HPDE6-E6E7 (cell line): Measurements from ENCODE around the gene ST6GALNAC3.
"Not testable (repeated sequence)": the region's sequence is repeated elsewhere in the genome, so short reads cannot be mapped to it uniquely, and the experiment has no call there.

Experiments
- DNase-seq: peaks from one replicate; pipeline ENCODE4 v3.0.0; 2011; ENCODE audit warnings: missing footprints; ENCODE audit errors: extremely low spot score

ST6GALNAC3 gene

DNA sequence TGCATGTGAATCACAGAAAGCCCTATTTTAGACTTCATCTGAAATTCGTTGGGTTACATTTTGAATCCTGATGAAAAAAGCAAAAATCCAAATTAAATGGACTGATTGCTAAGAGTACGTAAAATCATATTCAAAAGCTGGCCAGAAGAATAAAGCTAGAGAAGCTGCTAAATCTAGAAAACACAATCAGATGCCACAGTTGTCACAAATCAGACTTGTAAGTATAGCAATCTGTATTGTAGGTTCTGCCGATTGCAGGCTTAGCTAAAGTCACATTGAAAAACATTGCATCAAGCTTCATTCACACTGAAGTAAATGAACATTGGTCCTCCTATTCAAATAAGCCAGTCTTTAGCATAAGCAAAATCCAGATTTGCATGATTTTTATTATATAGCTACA is 557.6 kb downstream of the ST6GALNAC3 start:
- no peak for DNase-seq

DNA sequence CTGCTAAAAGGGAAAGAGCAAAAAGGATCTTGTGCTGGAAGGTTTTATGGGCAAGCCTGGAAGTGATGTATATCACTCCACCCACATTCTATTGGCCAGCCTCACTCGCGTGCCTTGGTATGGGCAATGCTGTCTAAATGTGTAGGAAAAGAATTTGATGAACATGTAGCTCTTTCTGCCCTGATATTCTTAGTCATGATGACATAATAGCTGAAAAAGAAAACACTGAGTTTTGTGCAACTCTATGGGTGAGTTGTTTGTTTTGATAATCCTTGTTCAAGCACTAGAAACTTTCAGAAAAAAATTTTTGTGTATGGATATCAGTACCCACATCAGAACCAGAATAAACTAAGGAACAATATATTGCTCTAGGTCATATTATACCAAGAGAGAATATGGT is 561.2 kb downstream of the ST6GALNAC3 start:
- no peak for DNase-seq

DNA sequence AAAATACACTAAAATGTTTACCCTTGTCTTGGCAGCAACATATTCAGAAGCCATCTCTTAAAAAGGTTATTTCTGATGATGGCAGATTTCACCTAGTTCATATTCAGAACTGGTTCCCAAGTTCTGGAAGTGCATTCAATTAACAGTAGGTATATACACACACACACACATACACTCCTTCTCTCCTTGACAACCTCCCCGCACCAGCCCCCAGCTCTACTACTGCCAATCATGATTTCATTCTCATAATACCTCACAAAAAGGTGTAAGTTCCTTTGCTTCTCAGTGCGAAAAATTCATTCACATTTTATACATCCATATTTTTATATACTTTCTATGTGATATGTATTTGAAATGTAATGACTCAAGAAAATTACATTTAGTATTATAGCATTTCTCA is 564.6 kb downstream of the ST6GALNAC3 start:
- DNase-seq = no peak

DNA sequence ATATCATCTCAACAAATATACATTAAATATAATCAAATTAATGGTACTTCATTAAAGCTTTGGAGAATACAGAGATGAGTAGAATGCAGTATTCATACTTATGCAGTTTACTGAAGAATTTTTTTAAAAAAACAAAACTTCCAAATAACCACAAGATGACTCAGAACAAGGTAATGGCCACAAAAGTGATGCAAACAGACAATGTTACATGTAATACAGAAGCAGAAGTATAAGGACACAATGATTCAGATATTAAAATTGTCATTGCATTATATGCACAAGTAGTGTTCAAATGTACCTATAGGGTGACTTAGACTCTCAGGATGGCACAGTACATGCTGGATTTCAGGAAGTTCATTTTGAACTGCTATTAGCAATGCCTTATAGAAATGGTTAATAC is 565.5 kb downstream of the ST6GALNAC3 start:
- DNase-seq = no peak

DNA sequence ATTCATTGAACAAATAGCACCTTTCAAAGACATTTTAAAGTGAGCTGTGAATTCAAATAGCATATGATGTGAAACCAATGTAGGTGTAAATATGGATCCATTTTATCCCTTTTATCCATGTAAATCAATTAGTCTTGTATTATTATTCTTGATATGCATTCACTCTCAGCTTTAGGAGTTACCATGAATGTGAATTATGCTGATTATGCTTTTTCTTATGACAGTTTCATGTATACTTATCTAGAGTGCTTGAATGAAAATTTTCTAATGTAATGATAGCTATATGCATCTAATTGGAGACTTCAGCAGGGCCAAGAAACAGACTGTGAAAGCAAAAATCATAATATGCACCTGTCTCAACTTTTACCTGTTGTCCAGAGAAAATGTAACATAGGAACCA is 566.2 kb downstream of the ST6GALNAC3 start:
- no peak for DNase-seq

DNA sequence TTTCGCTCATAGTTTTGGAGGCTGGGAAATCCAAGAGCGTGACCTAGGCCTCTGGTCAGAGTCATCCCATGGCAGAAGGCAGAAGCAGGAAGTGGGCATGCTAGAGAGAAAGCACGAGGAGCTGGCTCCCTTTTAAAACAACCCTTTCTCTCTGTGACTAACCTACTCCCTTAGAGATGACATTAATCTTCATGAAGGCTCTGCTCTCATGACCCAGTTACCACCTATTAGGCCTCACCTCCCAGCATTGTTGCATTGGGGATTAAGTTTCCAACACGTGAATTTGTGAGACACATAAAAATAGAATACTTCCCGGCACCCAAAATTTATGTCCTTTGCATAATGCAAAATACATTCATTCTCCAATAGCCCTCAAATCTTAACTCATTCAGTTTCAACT is 569.6 kb downstream of the ST6GALNAC3 start:
- no peak for DNase-seq

DNA sequence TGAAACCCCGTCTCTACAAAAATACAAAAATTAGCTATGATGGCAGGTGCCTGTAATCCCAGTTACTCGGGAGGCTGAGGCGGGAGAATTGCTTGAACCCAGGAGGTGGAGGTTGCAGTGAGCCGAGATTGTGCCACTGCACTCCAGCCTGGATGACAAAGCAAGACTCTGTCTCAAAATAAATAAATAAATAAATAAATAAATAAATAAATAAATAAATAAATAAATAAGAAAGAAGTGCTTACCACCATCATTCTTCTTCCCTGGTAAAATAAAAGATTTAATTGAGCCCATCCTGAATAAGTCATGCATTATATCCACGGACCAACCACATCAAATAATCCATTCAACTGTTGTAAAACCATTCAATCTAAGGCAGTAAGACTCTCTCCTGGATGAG is 578.3 kb downstream of the ST6GALNAC3 start:
- not testable (repeated sequence) for DNase-seq

GRCh38 chr1:76657623-76658022 is 583.1 kb downstream of the ST6GALNAC3 start:
- DNase-seq = no peak

DNA sequence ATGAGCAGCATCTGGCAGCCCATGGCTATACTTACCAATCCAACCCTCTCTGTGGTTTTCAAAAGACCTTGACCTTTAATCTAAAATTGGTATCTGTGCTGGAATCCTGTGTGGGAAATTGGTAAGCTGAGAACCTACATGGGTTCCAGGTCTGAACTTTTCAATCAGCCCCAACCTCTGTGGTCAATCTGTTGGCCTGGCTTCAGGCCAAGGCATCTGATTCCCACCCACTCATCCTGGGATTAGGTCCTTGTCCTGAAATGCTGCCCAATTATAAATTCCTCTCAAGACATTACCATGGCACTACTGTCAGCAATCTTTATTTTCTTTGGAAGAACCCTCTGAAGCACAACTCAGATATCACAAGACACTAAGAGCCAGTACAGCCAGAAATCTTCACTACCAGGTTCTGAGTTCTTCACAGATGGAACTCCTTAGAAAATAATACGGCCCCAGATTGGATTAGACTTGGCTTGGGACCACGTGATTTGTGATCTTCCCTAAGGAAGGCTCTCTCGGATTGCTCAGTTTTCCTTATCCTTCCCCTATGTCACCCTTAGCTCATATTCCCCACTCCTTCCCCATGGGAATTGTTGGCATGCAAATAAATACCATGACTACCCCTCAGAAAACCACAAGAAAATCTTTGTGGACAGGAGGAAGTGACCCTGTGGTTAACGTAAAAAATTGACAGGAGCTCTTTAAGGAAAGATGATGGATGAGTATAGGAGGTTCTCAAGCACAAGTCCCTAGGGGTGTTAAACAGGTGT is 584.8 kb downstream of the ST6GALNAC3 start:
- no peak for DNase-seq

DNA sequence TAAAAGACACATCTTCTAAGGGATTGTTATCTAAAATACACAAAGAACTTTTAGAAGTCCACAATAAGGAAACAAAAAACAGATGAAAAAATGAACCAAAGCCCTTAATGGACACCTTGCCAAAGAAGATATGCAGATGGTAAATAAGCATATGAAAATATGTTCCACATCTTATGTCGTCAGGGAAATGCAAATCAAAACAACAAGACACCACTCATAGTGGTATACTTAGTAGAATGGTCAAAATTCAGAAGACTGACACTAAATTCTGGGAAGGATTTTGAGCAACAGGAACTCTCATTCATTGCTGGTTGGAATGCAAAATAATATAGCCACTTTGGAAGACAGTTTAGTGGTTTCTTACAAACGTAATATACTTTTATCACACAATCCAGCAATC is 587.0 kb downstream of the ST6GALNAC3 start:
- DNase-seq = no peak

DNA sequence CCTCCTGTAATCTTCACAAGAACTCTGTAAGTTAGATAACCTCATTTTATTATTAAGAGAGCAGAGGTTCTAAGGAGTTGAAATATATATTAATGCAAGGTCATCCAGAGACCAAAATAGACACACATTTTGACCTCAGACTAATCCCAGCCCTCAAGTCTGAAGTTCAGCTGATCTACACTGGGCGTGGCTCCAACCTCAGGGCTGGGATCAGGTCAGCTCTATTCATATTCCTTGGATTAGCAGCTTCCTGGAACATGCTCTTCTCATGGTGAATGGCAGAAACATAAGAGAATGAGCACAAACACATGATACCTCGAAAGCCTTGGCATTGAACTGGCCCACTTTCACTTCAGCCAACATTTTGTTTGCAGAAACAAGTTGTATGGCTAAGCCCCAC is 592.0 kb downstream of the ST6GALNAC3 start:
- no peak for DNase-seq

DNA sequence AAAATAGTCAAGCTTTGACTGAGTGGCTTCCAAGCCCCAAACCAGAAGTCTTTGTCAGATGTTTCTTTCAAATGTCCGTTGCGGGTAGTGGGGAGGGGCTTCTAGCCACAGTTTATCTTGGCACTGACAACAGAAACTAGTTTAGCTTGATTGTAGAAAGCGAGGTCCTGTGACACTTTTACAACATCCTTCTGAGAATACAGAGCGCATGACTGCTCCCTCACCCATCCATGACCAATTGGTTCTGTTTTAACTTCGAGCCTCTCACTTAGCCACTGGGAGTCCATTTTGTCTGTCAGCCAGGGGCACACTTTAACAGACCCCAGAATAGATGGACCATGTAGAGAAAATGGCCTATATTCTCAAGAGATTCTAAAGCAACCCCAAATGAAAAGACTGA is 593.5 kb downstream of the ST6GALNAC3 start:
- DNase-seq = no peak

DNA sequence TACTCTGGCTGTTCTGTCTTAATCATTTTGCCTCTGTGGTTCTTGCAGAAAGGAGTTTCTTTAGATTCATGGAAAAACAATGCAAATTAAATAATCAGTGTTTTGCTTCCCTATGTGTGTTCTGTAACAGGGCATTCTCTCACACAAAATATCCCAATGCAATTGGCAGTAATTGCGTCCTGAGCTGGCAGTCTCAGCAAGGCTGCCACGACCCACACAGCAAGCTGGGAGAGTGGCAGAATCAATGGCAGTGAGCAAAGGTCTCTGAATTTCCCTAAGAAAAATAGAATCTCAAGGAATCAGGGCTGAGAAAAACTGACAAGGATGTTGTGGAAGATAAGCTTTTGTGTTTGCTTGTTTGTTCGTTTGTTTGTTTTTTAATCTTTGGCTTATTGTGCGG is 594.6 kb downstream of the ST6GALNAC3 start:
- no peak for DNase-seq

- DNase-seq = no peak
Measured at GRCh38 chr1:76669624-76670315, 595.2 kb downstream of the ST6GALNAC3 start.

DNA sequence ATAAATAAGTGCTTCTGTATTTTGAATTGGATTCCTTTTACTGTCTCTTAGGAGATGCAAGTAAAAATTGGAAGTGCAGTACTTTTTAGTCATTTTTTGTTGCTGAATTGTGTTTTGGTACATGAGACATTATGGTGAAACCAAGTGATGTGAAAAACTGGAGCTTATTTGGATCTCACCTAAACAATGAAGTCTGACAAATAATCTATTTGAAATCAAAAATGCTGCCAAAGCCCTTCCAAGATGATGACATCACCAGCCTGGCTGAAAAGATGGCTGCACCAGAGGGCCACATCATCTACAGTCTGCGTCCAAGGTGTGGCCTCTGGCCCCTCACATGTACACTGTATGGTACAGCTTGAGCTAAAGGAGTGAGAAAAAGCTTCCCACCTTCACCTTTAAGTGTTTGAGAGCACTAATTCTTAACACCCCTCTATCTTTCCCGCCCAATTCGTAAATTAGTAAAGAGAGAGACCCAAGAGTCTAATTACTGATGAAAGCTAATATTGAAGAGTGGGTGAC is 600.2 kb downstream of the ST6GALNAC3 start:
- DNase-seq = no peak

GRCh38 chr1:76677416-76678405 is 603.2 kb downstream of the ST6GALNAC3 start:
- no peak for DNase-seq

GRCh38 chr1:76679534-76680152 is 605.1 kb downstream of the ST6GALNAC3 start:
- DNase-seq = no peak

- DNase-seq = no peak
Measured at GRCh38 chr1:76680651-76681050, 606.1 kb downstream of the ST6GALNAC3 start.

DNA sequence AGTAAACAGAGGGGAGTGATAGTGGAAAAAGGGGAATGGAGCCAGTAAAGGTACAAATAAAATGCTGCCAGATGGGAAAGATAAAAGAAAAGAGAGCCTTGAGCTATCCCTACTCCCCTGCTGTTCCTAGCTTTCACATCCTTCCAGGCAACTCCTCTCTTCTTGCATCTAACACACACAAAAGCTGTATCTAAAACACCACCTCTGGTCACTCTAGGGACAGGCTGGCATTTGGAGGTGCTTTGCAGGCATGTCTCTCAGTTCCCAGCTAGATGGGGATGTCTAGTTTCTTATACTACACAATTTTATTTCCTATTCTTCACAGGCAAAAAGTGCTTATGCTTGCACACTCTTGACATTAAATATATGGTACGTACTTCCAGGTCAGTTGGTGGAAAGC is 607.6 kb downstream of the ST6GALNAC3 start:
- DNase-seq = no peak
